Activated CD4-positive, alpha-beta T cell treated with anti-CD3 and anti-CD28 coated beads for 48 hours (primary cell): ENCODE results near the gene PEX14.

Source experiments
- DNase-seq: peaks from one replicate; pipeline ENCODE4 v3.0.0-alpha.2; 2020

Gene PEX14

GRCh38 chr1:10623686-10624145, 149.0 kb downstream of the PEX14 start:
- DNase-seq, result no peak

- DNase-seq, result no peak
These were observed 149.7 kb downstream of the PEX14 start for GRCh38 chr1:10624256-10625050.

DNA sequence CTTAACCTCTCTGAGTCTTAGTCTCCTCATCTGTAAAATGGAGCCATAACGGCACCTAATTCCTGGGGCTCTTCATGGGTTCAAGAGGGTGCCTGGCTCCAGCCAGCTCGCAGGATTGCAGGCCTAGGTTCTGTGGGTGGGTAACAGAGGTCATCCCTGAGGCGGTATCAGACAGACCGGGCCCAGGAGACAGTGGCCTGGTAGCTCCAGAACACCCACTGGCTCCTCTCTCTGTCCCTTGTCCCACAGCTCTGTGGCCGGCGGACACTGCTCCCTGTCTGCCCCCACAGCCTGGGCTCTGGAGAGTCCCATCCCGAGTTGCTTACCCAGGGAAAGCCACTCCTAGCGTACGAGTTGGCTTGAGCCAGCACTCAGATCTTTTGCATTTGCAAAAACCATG, 150.3 kb downstream of the PEX14 start:
- no peak for DNase-seq

DNA sequence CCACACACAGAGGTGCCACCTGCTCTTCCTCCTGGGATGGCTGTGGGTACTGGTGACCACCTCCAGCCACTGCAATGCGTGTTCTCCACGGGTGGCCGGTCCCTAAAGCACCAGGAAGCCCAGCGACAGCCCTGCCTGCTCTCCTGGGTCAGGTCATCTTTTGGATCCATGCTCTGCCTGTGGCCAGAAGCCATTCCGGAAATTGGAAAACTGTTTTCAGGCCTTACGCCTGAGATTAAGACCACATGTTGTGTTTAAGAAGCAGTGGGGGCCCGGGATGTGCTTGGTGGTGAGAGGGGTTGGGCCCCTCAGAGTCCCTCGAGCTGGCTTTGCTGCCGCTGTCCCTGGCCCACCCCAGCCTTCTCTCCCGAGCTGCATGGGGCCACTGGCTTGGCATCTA, 150.8 kb downstream of the PEX14 start:
- DNase-seq, result no peak

DNA sequence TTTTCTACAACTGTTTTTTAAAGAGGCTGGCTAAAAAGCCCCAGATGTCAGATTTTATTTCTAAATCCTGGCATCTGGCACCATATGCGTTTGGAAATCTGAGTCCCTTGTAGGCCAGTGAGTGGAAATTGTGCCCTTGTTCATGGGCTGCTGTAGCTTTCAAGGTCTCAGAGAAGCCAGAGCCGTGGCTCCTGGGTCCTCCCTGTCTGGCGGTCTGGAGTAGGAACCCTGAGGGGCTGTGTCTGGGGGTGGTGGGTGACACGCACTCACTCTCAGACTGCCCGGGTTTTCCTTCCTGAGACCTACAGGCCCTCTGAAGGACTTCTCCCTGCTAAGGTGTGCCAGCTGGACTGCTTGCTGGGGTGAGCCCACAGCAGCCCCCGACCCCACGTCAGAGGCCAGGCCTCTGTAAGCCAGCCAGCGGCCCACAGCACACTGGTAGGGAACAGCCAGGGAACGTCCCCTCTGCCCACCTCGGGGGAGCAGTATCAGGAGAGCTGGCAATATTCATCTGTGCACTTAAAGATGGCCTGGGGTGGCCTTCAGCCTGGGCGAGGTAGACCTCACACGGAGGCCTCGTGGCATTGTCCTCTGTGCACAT, 151.5 kb downstream of the PEX14 start:
- DNase-seq, result no peak

DNA sequence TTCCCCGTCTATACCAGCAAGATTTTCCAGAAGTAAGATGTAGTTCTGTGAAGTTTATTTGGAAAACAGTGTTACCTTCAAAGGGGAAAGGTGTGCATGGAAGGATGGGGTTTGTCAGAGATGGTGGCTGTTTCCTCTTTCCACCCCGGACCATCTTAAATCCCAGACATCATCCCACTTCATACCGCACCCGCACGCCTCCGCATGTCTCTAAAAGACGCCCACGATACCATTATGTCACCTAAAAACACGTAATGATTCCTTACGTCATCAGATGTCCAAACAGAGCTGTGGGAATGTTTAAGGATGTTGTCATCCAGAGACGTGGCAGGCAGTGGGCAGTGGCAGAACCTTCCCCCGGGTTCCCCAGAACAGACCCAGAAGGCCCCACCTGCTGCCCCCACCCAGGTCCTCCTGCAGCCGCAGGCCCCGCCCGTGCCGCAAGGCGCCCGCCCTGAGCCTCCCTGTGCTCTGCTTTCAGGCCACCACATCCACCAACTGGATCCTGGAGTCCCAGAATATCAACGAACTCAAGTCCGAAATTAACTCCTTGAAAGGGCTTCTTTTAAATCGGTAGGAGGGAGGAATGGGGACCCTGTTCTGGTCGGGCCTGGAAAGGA, 152.2 kb downstream of the PEX14 start:
- no peak for DNase-seq

DNA sequence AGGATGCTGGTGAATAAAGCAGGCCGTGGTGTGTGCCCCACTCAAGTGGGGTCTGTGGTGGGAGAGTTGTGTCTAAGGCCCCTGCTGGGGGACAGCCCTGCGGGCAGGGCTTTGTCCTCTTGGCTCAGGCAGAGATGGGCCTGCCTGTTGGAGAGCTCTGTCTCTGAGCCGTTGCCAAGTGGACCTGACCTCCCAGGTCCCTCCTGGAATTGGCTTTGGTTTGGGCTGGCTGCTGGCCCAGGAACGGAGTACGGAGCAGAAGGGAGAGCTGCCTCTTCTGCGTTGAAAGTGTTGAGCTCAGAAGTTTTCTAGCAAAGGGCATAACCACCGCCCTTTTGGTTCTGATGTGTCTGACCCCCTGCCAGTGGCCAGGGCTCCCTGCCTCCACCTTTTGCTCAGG, 153.9 kb downstream of the PEX14 start:
- no peak for DNase-seq

DNA sequence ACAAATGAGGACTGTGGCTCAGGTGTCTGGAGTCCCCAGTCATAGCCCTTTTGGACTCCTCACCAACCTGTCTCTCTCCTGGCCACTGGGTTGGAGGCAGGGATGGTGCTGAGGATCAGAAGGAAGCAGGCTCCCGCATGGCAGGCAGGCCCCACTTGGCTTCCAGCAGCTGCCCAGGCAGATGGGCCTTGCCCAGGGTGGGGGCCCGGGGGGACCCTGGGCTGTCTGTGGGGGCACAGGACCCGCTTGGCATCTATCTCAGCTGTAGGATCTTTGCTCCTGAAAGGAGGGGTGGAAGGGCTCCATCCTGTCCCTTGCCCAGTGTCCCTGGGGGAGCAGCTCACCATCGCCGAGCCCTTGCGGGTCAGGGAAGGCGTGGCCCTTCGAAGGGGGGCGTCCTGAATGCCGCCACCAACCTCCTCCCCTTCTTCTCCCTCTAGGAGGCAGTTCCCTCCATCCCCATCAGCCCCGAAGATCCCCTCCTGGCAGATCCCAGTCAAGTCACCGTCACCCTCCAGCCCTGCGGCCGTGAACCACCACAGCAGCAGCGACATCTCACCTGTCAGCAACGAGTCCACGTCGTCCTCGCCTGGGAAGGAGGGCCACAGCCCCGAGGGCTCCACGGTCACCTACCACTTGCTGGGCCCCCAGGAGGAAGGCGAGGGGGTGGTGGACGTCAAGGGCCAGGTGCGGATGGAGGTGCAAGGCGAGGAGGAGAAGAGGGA, 154.5 kb downstream of the PEX14 start:
- DNase-seq, result no peak

DNA sequence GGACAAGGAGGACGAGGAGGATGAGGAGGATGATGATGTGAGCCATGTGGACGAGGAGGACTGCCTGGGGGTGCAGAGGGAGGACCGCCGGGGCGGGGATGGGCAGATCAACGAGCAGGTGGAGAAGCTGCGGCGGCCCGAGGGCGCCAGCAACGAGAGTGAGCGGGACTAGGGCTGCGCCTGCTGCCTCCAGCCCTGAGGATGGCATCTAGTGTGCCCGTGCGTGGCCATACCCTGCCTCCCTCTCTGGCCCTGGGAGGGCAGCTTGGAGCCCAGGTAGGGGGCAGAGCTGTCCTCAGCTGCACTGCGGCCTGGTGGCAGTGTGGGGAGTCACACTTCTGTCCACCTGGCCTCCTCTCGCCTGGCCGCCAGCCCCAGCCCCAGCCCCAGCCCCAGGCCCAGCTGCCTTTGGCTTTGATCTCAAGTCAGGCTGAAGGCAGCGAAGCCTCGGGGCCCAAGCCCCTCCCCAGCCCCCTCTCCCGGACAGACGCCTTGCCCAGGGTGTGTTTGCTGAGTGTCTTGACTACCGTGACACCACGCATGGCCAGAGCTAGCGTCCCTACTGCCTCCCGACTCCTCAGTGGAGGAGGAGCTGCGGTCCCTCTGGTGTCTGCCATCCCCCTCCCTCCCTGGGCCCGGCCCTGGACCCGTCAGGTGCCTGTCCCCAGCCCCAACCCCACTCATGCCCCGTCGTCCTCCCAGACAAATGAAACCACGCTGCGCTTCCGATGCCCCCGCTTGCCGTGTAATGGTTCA, 155.2 kb downstream of the PEX14 start:
- no peak for DNase-seq

- DNase-seq, result no peak
These were observed 155.9 kb downstream of the PEX14 start for GRCh38 chr1:10630661-10631120.

- no peak for DNase-seq
These were observed 156.5 kb downstream of the PEX14 start for GRCh38 chr1:10631121-10631810.

DNA sequence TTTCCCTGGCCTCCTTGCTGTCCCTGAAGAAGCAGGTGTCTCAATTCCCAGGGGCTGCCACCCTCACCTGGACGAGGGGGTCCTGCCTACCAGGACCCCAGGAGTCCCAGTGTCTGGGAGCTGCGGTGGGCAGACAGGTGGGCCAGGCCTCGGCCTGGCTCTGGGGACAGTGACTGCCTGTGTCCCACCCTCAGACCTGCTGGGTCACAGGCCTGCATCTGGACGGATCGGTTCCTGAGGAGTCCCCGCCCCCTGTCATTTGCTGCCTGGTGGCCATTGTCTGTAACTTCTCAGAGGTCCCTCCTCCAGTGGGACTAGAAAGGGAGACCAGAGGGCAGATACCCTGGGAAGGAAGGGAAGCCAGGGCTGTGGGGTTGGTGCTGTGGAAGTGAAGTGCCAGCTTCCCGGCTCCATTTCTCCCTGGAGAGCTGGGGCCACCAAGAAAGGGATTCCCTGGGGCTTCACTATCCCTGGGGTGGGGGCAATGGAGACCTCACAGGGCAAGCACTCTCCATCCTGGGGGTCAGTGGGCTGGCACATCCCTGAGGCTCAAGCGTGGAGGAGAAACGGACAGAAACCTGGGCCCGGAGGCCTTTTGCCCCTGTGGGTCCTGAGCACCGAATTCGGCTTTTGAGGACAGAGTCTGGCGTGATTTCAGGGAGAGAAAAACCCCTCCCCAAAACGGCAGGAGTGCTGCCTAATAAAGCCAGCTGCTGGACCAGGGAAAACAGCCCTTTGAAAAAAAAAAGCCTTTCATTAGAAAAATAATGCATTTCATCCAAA, 157.3 kb downstream of the PEX14 start:
- no peak for DNase-seq

- DNase-seq, result no peak
These were observed 157.9 kb downstream of the PEX14 start for GRCh38 chr1:10632691-10633090.

GRCh38 chr1:10633416-10633815, 158.7 kb downstream of the PEX14 start:
- no peak for DNase-seq

- no peak for DNase-seq
These were observed 159.3 kb downstream of the PEX14 start for GRCh38 chr1:10634075-10634427.

DNA sequence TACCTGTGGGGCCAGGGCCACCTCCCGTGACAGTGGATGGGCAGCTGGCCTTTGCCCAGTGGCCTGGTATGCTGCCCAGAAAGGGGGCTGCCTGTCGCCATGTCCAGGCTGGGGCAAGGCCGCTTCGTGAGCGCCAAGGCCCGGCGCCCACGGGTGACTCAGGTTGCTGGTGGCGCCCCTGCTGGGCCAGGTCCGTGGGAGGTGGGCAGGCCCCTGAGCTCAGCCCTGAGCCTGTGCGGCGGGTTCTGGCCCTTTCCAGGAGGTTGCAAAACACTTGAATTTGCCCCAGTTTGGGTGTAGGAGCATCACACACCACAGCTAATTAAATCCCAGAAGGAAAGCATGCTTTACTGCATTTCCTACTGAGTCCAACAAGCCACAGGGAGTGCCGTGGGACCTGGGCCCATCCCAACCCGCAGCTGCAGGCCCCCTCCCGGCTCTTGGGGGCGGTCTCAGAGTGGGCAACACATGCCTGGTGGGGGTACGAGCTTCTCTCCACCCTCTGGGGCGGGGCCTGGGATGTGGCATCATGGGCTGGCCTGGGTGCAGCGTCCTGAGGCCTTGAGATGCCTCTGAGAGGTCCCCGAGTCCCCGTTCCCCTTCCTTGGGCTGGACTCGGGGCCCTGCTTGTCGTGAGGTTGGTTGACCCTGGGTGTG, 159.8 kb downstream of the PEX14 start:
- no peak for DNase-seq

DNA sequence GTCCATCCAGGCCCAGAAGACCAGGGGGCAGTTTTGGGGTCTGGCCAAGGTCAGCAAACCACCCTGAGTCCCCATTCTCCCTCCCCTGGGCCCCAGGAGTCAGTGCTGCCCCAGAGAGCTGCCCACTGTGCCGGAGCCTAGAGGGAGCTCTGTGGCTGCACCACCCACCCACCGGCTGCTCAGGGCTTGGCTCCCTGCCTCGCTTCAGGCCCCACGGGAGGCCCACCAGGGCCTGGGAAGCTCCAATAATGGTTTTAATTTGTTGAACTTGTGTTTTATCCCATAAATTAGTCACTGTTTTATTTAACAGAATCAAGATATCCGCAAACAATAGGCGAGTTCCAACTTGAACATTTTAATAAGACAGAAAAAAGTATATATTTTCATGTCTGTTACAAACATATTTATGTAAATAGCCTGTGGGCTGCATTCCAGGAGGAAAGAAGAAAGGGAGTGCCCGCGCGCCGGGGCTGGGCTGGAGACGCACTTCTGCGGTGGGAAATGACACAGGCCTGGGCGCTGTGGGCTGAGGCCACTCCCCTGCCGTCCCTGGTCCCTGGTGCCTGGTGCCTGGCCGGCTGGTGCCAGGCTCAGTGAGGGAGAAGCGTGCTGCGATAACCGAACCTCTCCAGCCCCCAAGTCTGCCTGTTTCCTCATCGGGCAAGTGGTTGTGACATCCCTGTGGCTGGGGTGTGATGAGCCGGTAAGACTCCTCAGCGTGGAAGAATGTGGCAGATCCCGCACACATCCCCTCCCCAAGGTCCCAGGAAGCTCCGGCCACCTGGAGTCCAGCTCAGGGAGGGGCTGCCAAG, 160.5 kb downstream of the PEX14 start:
- no peak for DNase-seq

DNA sequence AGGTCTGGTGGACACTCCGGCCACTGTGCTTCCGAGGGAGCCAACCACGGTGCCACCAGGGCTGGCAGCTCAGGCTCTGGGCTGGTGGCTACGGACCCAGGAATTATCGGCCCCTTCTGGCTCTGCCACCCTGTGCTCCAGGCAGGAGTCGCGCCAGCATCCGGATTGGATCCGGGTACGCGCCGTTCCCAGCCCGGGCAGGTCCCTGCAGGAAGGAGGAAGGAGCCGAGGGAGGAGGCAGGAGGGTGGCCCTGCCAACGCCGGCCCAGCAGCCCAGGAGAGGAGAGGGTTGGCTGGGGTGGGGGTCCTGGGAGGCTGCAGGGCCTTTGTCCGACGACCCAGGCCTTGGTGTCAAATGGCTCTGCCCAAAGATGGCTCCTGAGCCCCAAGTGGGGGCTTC, 161.2 kb downstream of the PEX14 start:
- no peak for DNase-seq

GRCh38 chr1:10637400-10637799, 162.7 kb downstream of the PEX14 start:
- no peak for DNase-seq
